ENCODE results near the gene MAGEA2.
"Not testable (repeated sequence)": the region's sequence is repeated elsewhere in the genome, so short reads cannot be mapped to it uniquely, and the experiment has no call there.

MAGEA2 gene

GRCh38 chrX:152753686-152754650 lies at the start of gene MAGEA2:
MAGEA2 (minus strand) TSS chrX:152753842; CDS start chrX:152751363, 2,479 bp downstream.
- DNase-seq (ENCODE audit: low spot score): not testable (repeated sequence)

GRCh38 chrX:152798945-152799344 lies 45.3 kb upstream of the MAGEA2 start:
- DNase-seq (ENCODE audit: low spot score): no peak

- DNase-seq (ENCODE audit: low spot score): not testable (repeated sequence)
Measured at GRCh38 chrX:152787062-152787461, 33.4 kb upstream of the MAGEA2 start.

- DNase-seq (ENCODE audit: low spot score): not testable (repeated sequence)
Measured at GRCh38 chrX:152769549-152770289, 16.1 kb upstream of the MAGEA2 start, which contains the start of gene MAGEA6. MAGEA6 (minus strand) TSS chrX:152769689; CDS start chrX:152767650, 2,039 bp downstream.

- DNase-seq (ENCODE audit: low spot score): not testable (repeated sequence)
Measured at GRCh38 chrX:152766562-152766961, 12.9 kb upstream of the MAGEA2 start.

- DNase-seq (ENCODE audit: low spot score): not testable (repeated sequence)
Measured at GRCh38 chrX:152761582-152761981, 7.9 kb upstream of the MAGEA2 start.

- not testable (repeated sequence) for DNase-seq (ENCODE audit: low spot score)
Measured at GRCh38 chrX:152759544-152759943, 5.9 kb upstream of the MAGEA2 start.

- DNase-seq (ENCODE audit: low spot score): not testable (repeated sequence)
Measured at GRCh38 chrX:152758918-152759317, 5.3 kb upstream of the MAGEA2 start, which contains the start of gene CSAG3. CSAG3 (plus strand) TSS chrX:152759218.

- not testable (repeated sequence) for DNase-seq (ENCODE audit: low spot score)
Measured at GRCh38 chrX:152754871-152755270, 1.2 kb upstream of the MAGEA2 start.

GRCh38 chrX:152738560-152738959 lies 15.1 kb downstream of the MAGEA2 start:
- no peak for DNase-seq (ENCODE audit: low spot score)

GRCh38 chrX:152736528-152736927 lies 17.1 kb downstream of the MAGEA2 start:
- not testable (repeated sequence) for DNase-seq (ENCODE audit: low spot score)

GRCh38 chrX:152735860-152736511 lies 17.7 kb downstream of the MAGEA2 start:
- no peak for DNase-seq (ENCODE audit: low spot score)

- DNase-seq (ENCODE audit: low spot score): no peak
Measured at GRCh38 chrX:152735101-152735500, 18.5 kb downstream of the MAGEA2 start.

- DNase-seq (ENCODE audit: low spot score): not testable (repeated sequence)
Measured at GRCh38 chrX:152734143-152734858, 19.3 kb downstream of the MAGEA2 start.

- no peak for DNase-seq (ENCODE audit: low spot score)
Measured at GRCh38 chrX:152733261-152733975, 20.2 kb downstream of the MAGEA2 start, which contains the start of the genes CSAG1 and MAGEA12. CSAG1 (minus strand) TSS chrX:152733721; CDS start chrX:152732460, 1,261 bp downstream. MAGEA12 (plus strand) TSS chrX:152733757; CDS start chrX:152736162, 2,405 bp downstream.

- no peak for DNase-seq (ENCODE audit: low spot score)
Measured at GRCh38 chrX:152725409-152725808, 28.2 kb downstream of the MAGEA2 start.

- DNase-seq (ENCODE audit: low spot score): not testable (repeated sequence)
Measured at GRCh38 chrX:152713815-152714787, 39.5 kb downstream of the MAGEA2 start, which contains the start of gene MAGEA2B. MAGEA2B (plus strand) TSS chrX:152714628; CDS start chrX:152717107, 2,479 bp downstream.

GRCh38 chrX:152713195-152713594 lies 40.4 kb downstream of the MAGEA2 start:
- not testable (repeated sequence) for DNase-seq (ENCODE audit: low spot score)

- not testable (repeated sequence) for DNase-seq (ENCODE audit: low spot score)
Measured at GRCh38 chrX:152709173-152709572, 44.5 kb downstream of the MAGEA2 start, which contains the start of gene CSAG2. CSAG2 (minus strand) TSS chrX:152709273; CDS start chrX:152709112, 161 bp downstream.

Data from germinal center (tissue), 1 donor.